HCT116 (cell line): ENCODE data around the gene PCDH9.

Experiments used
- EGR1 ChIP-seq: IDR thresholded peaks from 2 replicates; pipeline ENCODE4 v1.6.1; 2012; ENCODE audit warnings: low read depth
- EZH2 ChIP-seq: fragments of 200-600 bp; sonication (generic); IDR thresholded peaks from 2 replicates; pipeline ENCODE4 v1.6.1; 2017; ENCODE audit warnings: antibody characterized with exemption, mixed run types
- EZH2phosphoT487 ChIP-seq: fragments of 200-600 bp; IDR thresholded peaks from 2 replicates; pipeline ENCODE4 v1.6.1; 2018; ENCODE audit warnings: antibody characterized with exemption, borderline replicate concordance
- FOSL1 ChIP-seq: IDR thresholded peaks from 2 replicates; pipeline ENCODE4 v1.6.1; 2012; ENCODE audit warnings: low read depth
- POLR2AphosphoS5 ChIP-seq: IDR thresholded peaks from 2 replicates; pipeline ENCODE4 v1.6.1; 2011; ENCODE audit warnings: mild to moderate bottlenecking, low read depth, low read length, moderate library complexity
- SIN3A ChIP-seq: IDR thresholded peaks from 2 replicates; pipeline ENCODE4 v1.6.1; 2012; ENCODE audit warnings: low read depth
- SRF ChIP-seq: IDR thresholded peaks from 2 replicates; pipeline ENCODE4 v1.6.1; 2012; ENCODE audit warnings: low read depth
- TF ChIP-seq, protein P1 (sequence below), 3 experiments: fragments of 200-600 bp in 1 of 3; sonication (generic) in 1 of 3; IDR thresholded peaks in 2 of 3; conservative IDR thresholded peaks in 1 of 3; 2 replicates each; pipeline ENCODE4 v1.5.1; 2012 to 2017; ENCODE audit warnings: low read depth in 2 of 3, low read length in 2 of 3, antibody characterized with exemption in 1 of 3, borderline replicate concordance in 1 of 3, control low read depth in 1 of 3, mild to moderate bottlenecking in 1 of 3, mixed read lengths in 1 of 3, mixed run types in 1 of 3, moderate library complexity in 1 of 3; ENCODE audit not compliant: insufficient read depth in 1 of 3
- TF ChIP-seq, protein P2 (sequence below): IDR thresholded peaks from 2 replicates; pipeline ENCODE4 v1.6.1; 2012

DNA sequence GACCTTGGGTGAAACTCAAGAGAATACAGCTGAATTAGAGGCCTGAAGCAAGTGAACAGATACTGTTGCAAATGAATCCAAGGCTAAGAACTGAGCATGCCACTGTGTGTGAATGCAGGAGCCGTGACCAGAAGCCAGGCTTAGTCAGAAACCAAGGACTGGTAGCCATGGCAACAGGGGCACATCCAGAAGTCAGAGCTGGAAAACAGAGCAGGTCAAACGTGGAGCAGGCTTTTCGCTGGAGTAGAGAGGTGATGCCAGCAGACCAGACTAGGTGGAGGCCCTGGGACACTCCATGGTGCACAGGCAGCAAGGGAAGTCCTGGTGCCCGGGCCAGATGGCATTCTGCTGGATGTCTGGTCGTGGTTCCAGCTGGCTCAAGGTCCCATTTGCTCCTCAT lies 564.1 kb downstream of the PCDH9 start:
- TF ChIP-seq SRF (no peak), EZH2 (no peak), SIN3A (no peak), EZH2phosphoT487 (no peak), EGR1 (no peak), POLR2AphosphoS5 (no peak), FOSL1 (no peak)
- TF ChIP-seq, protein P1, sequence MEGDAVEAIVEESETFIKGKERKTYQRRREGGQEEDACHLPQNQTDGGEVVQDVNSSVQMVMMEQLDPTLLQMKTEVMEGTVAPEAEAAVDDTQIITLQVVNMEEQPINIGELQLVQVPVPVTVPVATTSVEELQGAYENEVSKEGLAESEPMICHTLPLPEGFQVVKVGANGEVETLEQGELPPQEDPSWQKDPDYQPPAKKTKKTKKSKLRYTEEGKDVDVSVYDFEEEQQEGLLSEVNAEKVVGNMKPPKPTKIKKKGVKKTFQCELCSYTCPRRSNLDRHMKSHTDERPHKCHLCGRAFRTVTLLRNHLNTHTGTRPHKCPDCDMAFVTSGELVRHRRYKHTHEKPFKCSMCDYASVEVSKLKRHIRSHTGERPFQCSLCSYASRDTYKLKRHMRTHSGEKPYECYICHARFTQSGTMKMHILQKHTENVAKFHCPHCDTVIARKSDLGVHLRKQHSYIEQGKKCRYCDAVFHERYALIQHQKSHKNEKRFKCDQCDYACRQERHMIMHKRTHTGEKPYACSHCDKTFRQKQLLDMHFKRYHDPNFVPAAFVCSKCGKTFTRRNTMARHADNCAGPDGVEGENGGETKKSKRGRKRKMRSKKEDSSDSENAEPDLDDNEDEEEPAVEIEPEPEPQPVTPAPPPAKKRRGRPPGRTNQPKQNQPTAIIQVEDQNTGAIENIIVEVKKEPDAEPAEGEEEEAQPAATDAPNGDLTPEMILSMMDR (IDR thresholded peaks at IDR 0.05 in 2 of 3, conservative IDR thresholded peaks at IDR 0.05 in 1 of 3; ENCODE audit: borderline replicate concordance in 1 of 3, insufficient read depth in 1 of 3, low read depth in 2 of 3, low read length in 2 of 3) = no peak
- TF ChIP-seq, protein P2, sequence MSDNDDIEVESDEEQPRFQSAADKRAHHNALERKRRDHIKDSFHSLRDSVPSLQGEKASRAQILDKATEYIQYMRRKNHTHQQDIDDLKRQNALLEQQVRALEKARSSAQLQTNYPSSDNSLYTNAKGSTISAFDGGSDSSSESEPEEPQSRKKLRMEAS = no peak
